GM18867 (cell line): ENCODE measurements around the gene ERBB4.

Experiments used
- ATAC-seq: cut with Tn5 transposase; IDR thresholded peaks from one replicate; pipeline ENCODE4 v1.9.1; 2021; ENCODE audit warnings: mild to moderate bottlenecking, moderate library complexity; ENCODE audit not compliant: unreplicated experiment

The ERBB4 gene

GRCh38 chr2:211451642-211452041 is 1087.0 kb downstream of the ERBB4 start:
- ATAC-seq, result no peak

- ATAC-seq, result no peak
These were observed 1088.8 kb downstream of the ERBB4 start for GRCh38 chr2:211449819-211450218.

DNA sequence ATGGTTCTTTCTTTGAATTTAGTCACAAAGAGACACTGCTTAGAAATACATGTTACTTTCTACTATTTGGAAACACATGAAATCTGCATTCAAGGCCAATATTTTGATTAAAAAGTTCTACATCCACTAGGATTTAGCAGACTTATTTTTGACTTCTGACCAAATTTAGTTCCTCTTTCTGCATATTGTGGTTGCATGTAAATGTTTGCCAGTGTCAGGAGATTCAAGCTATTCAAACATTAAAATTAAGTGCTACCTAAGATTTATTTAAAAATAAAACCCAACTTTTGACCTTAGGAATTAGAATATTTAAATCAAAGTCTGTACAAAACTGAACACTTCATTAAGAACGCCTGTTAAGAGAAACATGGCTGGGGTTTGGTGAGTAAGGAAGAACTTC is 1091.1 kb downstream of the ERBB4 start:
- ATAC-seq, result no peak

- no peak for ATAC-seq
These were observed 1098.5 kb downstream of the ERBB4 start for GRCh38 chr2:211440107-211440506.

DNA sequence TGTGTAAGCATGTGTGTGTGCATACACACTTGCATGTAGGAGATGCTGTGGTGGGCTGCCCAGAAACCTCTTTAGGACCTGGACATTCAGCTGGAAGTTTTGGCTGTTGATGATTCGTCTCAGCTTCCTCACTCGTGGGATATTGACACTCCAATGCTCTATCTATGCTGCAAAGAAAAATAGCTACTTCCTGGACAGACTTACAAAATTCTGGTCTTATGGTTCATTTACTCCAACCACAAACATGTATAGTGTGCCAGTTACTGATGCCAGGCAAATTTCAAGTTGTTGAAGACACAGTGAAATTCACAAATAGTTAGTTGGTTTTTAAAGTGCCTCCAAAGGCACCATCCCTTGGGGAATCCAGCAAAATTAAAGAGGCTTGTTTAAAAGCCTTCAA is 1099.6 kb downstream of the ERBB4 start:
- no peak for ATAC-seq

GRCh38 chr2:211437396-211437795 is 1101.2 kb downstream of the ERBB4 start:
- no peak for ATAC-seq

GRCh38 chr2:211436182-211436581 is 1102.4 kb downstream of the ERBB4 start:
- no peak for ATAC-seq

GRCh38 chr2:211435331-211435730 is 1103.3 kb downstream of the ERBB4 start:
- ATAC-seq, result no peak

DNA sequence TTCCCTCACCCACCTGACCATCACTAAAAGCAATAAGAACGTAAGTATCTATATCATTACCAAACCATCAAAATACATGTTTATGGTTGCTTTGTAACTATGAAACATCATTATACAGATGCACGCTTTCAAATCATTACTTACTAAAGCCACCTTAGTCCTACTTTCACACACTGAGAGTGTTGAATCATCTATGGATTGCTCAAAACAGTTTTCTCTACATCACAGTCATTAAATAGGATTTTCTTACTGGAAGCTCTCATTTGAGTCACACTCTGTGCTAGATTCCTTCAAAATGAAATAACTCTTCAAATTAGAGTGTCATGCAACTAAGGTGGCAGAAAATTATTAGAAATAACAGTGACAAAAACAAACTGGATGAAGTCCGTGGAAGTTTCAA is 1103.8 kb downstream of the ERBB4 start:
- no peak for ATAC-seq

- ATAC-seq, result no peak
These were observed 1109.2 kb downstream of the ERBB4 start for GRCh38 chr2:211429256-211429920.

DNA sequence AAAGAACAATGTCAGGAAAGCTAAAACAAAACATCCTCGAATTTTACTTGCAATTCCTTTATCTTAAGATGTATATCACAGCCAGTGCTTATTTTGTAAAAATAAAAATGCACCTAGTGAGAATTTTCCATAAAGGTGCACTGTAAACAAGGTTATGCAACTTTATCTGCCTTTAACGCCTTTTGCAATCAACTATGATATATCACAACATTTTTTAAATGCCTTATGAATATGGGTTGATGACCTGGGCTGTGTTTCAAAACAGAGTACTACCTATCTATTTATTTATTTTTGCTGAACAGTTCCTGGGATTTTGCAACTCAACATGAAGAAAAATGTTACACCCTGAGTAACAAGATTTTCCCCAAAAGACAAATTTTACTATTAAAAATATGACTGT is 1112.4 kb downstream of the ERBB4 start:
- ATAC-seq, result no peak

GRCh38 chr2:211423018-211423417 is 1115.6 kb downstream of the ERBB4 start:
- ATAC-seq, result peak; percentile 74

DNA sequence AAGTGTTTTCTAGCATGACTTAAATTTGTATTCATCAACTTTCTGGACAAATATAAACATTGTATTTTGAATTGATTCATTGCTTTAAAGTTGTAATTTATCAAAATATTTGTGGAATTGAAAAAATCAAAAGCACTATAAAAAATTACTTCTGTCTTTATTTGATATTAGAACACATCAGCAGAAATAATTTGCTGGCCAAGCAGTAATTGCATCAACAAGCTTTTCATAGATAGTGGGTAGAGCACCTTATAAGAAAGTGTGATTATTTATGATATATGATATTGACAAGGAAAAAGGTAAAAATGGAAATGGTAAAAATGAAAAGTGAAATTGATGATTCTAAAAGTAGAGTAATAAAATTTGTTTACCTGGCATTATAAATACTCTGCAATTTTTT is 1121.1 kb downstream of the ERBB4 start:
- ATAC-seq, result no peak

DNA sequence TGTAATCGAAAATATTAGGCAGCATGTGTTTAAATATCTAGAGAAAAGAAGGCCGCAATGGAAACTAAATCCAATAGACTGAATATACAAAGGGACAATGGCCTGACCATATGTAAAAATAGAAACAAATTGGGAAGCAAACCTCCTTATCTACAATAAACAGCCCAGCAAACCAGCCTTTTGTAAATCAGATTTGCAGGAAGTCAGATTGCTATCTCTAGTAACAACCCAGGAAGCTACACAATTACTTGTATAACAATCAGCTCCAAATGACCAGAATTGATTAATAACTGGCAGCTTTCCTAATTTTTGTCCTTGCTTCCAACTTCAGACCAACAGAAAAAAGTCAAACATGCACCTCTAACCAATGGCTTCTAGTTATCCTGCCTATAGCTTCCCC is 1122.2 kb downstream of the ERBB4 start:
- ATAC-seq, result no peak

DNA sequence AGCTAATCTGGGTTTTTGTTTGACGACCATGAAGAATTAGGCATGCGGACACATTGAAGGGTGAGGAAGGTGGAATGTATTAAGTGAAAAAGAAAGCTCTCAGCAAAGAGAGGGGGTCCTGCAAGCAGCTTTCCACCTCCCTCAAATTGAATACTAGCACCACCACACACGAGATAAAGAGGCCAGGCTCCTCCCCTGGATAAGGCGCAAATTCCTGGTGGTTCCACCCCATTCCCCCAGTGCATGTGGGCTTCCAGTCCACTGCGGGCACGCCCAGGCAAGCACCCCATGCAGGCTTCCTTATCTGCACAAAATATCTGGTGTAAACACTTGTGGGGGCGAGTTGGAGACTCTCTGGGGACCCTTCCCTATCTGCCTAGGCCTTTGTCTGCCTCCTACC is 1124.9 kb downstream of the ERBB4 start:
- ATAC-seq, result no peak

DNA sequence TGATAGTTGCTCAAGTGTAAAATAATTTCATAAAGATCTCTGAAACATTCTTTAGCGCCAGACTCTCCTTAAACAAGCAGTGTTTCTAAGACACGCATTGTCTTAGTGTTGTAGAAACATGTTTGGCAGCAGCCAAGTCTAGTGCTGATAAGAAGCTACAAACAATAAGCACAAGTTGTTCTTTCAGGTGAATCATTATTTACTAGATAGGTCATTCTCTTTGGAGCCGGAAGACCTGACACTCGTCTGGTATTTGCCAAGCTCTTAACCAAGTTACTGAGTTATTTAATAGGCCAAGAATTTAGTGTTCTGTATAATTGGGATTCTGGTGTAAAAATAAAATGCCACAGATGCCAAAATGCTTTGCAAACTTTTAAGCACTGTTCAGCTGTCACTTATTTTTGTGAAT is 1130.1 kb downstream of the ERBB4 start:
- ATAC-seq, result no peak

GRCh38 chr2:211407076-211407475 is 1131.5 kb downstream of the ERBB4 start:
- no peak for ATAC-seq

DNA sequence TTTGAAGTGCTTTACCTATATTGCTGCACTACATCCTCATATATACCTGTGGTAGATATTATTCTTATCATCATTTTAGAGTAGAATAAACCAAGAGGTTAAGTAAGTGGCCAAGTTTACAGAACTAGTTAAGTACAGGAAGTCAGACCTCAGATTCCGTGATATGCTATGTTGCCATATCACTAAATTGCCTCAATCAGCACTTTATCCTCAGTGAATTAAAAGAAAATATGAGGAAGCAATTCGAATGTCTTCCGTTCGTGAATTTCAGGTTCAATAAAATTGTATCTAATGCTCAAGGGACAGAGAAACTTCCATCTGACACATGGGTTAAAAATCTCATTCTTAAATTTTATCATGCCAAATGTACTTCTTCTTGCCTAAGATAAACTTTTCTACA is 1133.6 kb downstream of the ERBB4 start:
- no peak for ATAC-seq

DNA sequence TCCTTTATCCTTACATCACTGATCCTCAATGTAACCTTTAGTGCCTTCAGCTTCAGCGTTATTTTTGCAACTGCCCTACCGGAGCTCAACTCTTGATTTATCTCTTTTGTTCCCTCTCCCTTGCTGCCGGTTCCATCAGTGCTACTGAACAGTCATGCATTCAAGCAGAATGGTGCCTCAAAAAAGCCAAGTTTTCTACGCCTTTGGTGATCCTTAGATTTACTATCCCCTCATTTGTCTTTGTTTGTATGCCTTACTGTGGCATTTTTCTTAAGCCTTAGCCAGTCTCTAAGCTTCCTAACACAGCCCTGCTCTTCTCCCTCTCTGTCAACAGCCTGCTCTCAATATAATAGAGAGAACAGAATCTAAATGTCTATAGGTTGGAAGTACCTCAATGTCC is 1134.5 kb downstream of the ERBB4 start:
- ATAC-seq, result no peak

DNA sequence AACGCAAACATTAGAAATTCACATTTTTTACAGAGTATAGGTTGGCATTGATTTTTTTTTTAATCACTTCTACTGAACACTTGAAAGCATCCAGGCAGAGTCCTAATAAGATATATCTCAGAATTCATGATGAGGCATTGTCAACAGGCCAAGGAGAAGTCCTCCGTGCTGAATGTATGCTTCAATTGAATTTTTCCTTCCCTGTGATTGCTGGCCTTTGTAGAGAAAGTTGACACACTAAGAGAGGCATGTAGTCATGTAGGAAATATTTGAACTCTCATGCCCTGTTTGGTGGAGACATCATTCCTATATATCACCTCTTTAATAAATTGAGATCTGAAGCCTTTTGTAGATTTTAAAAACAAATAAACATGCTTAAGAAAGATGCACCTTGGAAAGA is 1137.3 kb downstream of the ERBB4 start:
- no peak for ATAC-seq

- ATAC-seq, result no peak
These were observed 1140.8 kb downstream of the ERBB4 start for GRCh38 chr2:211397764-211398163.

- no peak for ATAC-seq
These were observed 1141.8 kb downstream of the ERBB4 start for GRCh38 chr2:211396815-211397214.

DNA sequence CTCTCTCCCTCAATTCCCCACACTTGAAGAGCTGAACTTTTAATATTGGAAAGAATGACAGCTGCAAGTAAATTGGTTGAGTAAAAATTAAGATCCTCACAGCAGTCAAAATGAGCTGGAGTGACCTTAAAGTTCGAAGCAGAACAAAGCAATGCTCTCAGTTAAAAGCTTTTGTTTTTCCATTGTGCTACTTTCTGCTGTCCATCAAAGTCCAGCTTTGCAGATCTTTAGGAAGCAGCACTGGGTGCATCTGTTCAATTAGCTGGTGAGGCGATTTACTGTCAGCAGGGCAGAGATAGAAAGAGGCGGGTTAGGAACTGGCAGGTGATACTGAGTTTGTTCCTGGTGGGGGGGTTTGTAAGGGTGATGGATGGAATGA is 1147.4 kb downstream of the ERBB4 start:
- no peak for ATAC-seq
